ENCODE measurements around the gene IP6K3.

DNA sequence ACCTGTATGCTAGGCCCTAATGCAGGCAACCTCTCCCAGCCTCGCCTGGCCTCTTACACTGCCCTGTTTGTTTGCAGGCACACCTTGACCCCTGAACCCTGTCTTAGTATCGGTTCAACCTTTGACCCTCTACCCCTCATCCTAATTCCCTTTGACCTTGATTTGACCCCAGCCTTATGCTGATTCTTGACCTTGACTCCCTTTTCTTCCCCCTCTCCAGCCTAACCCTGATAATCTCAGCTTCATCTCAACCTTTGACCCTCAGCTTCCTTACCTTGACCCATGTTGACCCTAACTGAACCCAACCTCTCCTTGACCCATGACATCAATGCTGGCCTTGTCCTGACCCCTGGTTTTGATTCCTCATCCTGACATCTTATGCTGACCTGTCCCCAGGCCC lies 69.0 kb downstream of the IP6K3 start:
- TF ChIP-seq, protein P1, sequence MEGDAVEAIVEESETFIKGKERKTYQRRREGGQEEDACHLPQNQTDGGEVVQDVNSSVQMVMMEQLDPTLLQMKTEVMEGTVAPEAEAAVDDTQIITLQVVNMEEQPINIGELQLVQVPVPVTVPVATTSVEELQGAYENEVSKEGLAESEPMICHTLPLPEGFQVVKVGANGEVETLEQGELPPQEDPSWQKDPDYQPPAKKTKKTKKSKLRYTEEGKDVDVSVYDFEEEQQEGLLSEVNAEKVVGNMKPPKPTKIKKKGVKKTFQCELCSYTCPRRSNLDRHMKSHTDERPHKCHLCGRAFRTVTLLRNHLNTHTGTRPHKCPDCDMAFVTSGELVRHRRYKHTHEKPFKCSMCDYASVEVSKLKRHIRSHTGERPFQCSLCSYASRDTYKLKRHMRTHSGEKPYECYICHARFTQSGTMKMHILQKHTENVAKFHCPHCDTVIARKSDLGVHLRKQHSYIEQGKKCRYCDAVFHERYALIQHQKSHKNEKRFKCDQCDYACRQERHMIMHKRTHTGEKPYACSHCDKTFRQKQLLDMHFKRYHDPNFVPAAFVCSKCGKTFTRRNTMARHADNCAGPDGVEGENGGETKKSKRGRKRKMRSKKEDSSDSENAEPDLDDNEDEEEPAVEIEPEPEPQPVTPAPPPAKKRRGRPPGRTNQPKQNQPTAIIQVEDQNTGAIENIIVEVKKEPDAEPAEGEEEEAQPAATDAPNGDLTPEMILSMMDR (IDR thresholded peaks at IDR 0.05), result no peak
- no peak for TF ChIP-seq POLR2AphosphoS5 (IDR thresholded peaks at IDR 0.05)
- no peak for TF ChIP-seq POLR2A (IDR thresholded peaks at IDR 0.05)
